HTR-8/SVneo (cell line): Measurements from ENCODE around the gene ARHGEF26.
"Not testable (repeated sequence)": the region's sequence is repeated elsewhere in the genome, so short reads cannot be mapped to it uniquely, and the experiment has no call there.

Source experiments
- DNase-seq: peaks from one replicate; pipeline ENCODE4 v3.0.0; 2011; ENCODE audit warnings: low spot score, mixed read lengths; ENCODE audit not compliant: insufficient read length
- FAIRE-seq: peaks from 2 replicates; lab custom pipeline; 2011; peaks lifted over from hg19 to GRCh38; lab: Jason Lieb, UNC

The ARHGEF26 gene

GRCh38 chr3:154120961-154121700 is at the start of gene ARHGEF26:
Gene ARHGEF26 (plus strand): TSS chr3:154121390. CDS start chr3:154121993, 603 bp downstream.
- DNase-seq (peak; percentile 83), FAIRE-seq (no peak)

GRCh38 chr3:154074966-154075365 is 46.2 kb upstream of the ARHGEF26 start:
- FAIRE-seq (no peak), DNase-seq (no peak)

DNA sequence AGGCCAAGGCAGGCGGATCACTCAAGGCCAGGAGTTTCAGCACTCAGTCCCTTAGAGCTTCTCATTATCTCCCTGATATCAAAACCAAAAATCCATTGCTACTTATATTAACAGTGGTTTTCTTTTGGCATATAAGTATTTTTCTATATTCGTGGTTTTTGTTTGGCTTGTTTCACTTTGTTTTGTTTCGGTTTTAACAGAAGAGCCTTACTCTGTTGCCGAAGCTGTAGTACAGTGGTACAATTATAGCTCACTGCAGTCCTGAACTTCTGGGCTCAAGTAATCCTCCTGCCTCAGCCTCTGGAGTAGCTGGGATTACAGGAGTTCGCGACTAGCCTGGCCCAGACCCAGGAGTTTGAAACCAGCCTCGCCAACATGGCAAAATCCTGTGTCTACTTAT is 42.5 kb upstream of the ARHGEF26 start:
- no peak for FAIRE-seq

DNA sequence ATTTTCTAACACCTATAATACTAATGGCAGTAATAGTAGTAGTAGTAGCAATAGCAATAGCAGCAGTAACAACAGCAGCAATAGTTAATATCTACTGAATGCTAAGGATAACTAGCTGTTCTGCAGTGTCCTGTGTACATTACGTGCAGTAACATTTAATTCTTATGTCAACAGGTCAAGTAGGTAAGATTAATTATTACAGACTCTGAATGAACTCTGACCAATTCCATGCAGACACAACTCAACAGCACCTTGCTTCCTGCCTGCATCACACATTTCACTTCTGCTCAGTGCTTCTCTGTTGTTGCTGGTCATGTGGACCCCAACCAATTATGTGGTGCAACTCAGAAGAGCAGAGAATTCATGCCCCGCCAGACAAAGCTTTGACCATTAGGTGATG is 39.9 kb upstream of the ARHGEF26 start:
- no peak for FAIRE-seq
- no peak for DNase-seq

More for the DNA sequence above, 42.5 kb upstream of the ARHGEF26 start:
- DNase-seq = no peak

DNA sequence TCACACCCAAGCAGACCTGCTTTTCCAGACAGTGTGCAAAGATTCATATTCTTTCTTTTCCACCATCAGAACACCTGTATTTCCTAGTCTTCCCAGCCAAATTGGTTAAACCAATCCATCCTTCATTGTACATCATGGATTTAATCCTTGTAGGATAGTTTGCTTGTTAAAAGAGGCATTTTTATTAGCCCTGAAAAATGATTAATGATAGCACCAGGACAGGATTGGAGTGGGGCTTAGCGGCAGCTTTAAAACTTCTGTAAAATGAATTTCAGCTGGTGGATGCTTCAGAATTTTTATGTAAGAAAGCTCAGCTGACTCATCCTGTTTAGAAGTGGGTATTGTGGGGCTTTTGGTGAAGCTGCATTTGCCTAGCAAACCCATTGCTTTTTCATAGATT is 36.1 kb upstream of the ARHGEF26 start:
- no peak for DNase-seq
- FAIRE-seq = no peak

- DNase-seq (no peak), FAIRE-seq (no peak)
Measured at GRCh38 chr3:154085799-154086198, 35.4 kb upstream of the ARHGEF26 start.

- FAIRE-seq (no peak), DNase-seq (no peak)
Measured at GRCh38 chr3:154086286-154086685, 34.9 kb upstream of the ARHGEF26 start.

GRCh38 chr3:154087756-154088480 is 33.3 kb upstream of the ARHGEF26 start:
- DNase-seq, FAIRE-seq: not testable (repeated sequence)

- DNase-seq = no peak
- no peak for FAIRE-seq
Measured at GRCh38 chr3:154089421-154090420, 31.5 kb upstream of the ARHGEF26 start.

DNA sequence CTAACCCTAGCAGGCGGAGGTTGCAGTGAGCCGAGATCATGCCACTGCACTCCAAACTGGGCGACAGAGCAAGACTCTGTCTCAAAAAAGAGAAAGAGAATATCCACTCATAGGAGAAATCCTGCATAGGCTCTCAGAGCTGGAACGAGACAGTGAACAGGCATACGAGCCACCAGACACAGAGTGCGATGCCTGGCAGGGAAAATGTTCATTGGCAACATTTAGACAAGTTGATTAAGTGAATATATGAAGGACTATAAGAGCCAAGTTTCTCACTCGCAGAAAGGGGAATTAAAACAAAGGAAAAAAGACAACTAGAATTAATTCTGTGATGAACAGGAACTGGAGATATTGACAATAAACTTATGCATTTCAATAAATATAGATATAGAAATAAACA is 27.1 kb upstream of the ARHGEF26 start:
- DNase-seq (no peak), FAIRE-seq (no peak)

DNA sequence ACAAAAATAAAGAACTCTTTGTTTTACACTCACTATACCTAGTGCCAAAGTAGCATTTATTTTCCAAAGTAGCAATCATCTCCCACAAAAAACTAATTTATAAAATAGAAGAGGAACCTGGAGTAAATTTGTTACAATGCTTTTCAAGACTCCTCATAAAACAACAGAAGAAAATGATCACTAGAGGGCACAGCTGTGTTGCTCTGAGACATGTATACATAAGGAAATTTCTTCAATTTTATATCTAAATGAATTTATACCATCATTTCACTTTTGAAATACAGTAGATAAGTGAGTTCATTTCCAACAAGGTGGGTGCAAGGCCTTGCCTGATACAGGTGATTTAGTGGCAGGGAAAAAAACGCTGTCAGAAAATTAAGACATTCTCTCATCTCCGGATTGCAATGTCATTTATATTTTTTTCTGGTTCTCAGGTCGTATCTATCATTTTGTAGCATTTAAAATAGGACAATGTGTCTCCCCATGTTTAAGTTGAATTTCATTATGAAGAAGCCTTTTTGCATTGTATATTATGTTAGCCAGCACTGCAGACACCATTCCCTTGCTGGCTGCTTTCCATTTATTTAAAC is 25.3 kb upstream of the ARHGEF26 start:
- no peak for DNase-seq

DNA sequence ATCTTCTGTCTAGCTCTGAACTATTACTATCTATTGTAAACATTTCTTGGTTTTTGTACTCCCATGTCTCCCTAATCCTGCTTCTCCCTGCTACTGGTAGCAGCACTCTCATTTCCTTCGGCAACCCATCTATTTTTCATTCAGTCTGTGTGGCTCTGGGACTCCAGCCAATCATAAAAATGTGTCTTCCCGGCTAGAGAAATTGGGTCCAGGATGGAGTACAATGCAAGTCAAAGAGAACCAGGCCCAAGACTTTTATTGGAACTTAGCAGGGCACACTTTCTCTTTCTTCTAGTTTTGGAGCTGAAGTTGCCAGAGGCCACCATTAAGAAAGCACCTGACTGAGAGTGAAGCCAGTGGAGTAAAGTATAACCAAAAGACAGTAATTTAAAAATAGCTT is 22.8 kb upstream of the ARHGEF26 start:
- DNase-seq (no peak), FAIRE-seq (no peak)

More for the DNA sequence above, 25.3 kb upstream of the ARHGEF26 start:
- no peak for FAIRE-seq

DNA sequence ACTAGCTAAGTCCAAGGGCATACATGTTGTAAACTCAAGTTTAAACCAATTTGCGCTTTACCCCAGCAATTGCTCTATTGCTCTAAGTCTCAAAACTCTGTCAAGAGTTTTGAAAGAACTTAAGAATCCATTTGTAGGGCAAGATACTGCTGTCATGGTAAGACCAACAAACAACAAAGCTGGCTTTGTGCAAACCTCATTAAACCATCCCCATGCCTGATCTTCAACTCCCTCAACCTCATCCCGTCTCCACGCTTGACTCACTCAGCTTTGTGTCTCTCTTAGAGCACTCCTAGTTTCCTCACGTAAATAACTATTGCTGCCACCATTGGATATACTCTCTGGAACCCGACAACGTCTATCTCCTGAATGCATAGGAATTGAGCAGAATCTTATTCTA is 20.6 kb upstream of the ARHGEF26 start:
- DNase-seq (no peak), FAIRE-seq (no peak)

- no peak for DNase-seq
- no peak for FAIRE-seq
Measured at GRCh38 chr3:154101250-154101649, 19.9 kb upstream of the ARHGEF26 start.

DNA sequence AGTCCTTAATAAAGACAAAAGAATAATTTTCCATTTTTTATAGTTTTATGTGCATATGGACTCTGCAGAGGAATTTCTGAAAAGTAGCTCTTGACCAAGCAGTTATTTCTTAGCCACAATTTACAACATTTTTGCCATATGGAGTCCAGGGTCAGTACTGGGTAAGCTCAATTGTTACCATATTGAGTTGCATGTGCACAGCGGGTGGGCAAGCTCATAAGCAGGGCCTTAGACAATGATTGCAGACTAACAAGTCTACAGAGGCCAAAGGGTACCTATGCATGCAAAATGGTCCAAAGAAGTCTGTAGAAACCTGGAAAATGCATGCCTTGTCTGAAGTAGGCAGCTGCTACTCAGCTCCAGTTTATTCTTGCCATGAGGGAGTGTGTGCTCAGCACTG is 19.0 kb upstream of the ARHGEF26 start:
- DNase-seq (no peak), FAIRE-seq (no peak)

DNA sequence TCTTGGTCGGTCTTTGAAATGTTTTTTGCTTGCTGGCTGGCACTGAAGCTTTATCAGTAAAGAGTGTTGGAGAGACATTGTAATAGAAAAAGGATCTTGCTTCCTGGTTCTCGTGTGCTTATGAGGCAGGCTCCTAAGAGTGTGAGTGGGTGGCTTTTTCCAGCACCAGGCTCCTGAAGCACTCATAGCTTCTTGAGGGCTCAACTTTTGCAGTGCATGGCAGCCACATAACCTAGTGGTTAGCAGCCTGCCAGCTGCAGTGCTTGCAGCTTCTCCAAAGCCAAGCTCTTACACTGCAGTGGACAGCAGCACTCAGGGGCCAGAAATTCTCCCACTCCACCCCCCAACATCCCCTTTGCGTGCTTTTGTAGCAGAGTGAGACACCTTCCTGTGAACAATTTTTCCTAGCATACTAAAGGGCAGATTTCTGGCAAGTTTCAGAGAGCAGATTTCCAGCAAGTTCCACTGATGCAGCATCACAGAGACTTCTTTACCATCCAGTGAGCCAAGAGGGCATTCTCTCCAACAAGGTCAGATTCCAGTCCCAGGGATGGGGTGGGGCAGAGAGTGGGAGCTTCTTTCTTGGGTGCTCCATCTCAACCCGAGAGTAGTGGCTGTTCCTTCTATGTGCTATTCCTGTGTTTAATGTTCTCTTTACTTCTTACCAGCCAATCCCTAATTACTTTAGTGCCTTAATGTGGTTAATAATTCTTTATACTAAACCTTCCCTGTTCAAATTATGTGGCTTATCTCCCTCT is 15.8 kb upstream of the ARHGEF26 start:
- no peak for FAIRE-seq
- DNase-seq = no peak

DNA sequence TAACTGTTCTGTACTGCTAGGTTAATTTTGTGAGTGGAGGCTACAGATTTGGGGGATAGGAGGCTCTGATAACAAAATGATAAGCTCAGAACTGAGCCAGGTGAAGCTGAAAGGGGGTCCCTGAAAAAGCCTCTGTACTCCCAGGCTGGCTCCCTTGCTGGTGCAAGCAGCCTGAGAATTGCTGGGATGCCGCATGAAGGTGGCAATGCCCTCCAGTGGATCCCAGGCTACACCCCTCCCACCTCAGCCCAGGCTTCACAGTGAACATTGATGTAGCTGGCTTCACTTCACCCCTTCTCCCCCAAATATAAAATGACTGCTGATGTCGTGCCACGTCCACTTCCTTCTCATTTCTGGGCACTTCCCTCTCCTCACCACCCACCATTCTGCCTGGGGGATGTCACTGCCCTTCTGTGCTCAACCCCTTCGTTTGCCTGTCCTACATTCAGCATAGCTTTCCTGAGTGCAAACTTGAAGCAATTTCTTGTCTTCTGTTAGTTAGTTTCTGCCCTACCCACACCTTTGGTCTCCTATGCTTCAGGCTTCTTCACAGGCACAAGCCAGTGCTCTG is 9.7 kb upstream of the ARHGEF26 start:
- no peak for FAIRE-seq
- no peak for DNase-seq

DNA sequence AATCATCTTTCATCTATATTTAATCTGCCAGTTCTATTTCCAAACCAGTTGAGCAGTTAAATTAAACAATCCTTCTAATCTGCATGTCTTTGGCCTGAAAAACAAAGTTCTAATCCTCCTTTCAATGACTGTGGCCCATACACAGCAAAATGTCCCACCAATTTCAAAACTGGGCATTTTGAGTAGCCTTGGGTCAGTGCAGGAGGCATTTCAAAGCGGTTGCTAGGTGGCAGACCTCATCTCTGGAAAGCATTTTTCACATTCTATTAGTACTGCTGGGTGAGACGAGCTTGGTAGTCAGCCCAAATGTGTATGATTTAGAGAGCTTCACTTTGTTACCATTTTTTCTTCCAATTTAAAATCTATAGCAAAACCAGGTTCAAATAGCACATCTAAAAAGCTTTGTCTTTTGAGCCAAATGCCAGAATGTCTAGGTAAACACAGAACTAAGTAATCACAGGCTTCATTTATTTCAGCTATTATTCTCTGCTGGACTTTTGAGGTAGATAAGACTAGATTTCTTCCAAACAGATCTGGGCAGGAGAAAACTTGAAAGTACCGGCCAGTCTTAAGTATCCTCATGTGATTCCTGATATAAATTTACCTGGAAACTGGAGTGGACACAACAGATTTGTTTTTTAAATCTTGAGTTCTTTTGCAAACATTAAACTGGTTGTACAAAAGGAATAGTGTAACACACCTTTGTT is 8.9 kb upstream of the ARHGEF26 start:
- FAIRE-seq = no peak

More for the DNA sequence above, 8.9 kb upstream of the ARHGEF26 start:
- DNase-seq = no peak
